Mesenteric fat pad (tissue), 1 donor: Measurements from ENCODE around the gene NCAPH2. TPM values are rescaled to one million over a fixed set of nuclear protein-coding genes. Genes with fewer than 3 reads are reported as not detected.
A peak's percentile ranks its signal among the peaks of the same experiment; 100 is the strongest.

Experiments
- DNase-seq: peaks from one replicate; pipeline ENCODE4 v3.0.0-alpha.2; 2020; ENCODE audit warnings: low spot score
- total RNA-seq: library from RNA; stranded (reverse); fragmentation: NEBNext Ultra II Directional; extraction: Animal tissue kit (Norgen Biotek cat#: 25700); gene quantifications from one replicate; pipeline ENCODE4 v1.2.1, GENCODE V29; 2021
- donor health status: DM: yes; HTN: yes; CAD: no.

Gene NCAPH2
- total RNA-seq, 1 donor from 2014 or later, result 25.0 TPM

GRCh38 chr22:50473855-50474671 is 34.0 kb upstream of the NCAPH2 start:
- DNase-seq, result no peak

GRCh38 chr22:50474710-50475651 is 33.0 kb upstream of the NCAPH2 start, which contains the start of gene SBF1:
Gene SBF1, minus strand, starts transcription at chr22:50475035. Its CDS starts 195 bp downstream, at chr22:50474840.
- peak; percentile 98 for DNase-seq

GRCh38 chr22:50475652-50476002 is 32.4 kb upstream of the NCAPH2 start:
- no peak for DNase-seq

- no peak for DNase-seq
Measured at GRCh38 chr22:50476868-50477267, 31.2 kb upstream of the NCAPH2 start.

- DNase-seq, result no peak
Measured at GRCh38 chr22:50477923-50478322, 30.1 kb upstream of the NCAPH2 start.

- no peak for DNase-seq
Measured at GRCh38 chr22:50479721-50480120, 28.3 kb upstream of the NCAPH2 start.

- DNase-seq, result no peak
Measured at GRCh38 chr22:50481045-50481439, 27.0 kb upstream of the NCAPH2 start.

- DNase-seq, result no peak
Measured at GRCh38 chr22:50481440-50482106, 26.5 kb upstream of the NCAPH2 start, which contains the start of gene ADM2. Gene ADM2, plus strand, starts transcription at chr22:50481543. Its CDS starts 305 bp downstream, at chr22:50481848.

- DNase-seq, result no peak
Measured at GRCh38 chr22:50482107-50483074, 25.6 kb upstream of the NCAPH2 start.

- no peak for DNase-seq
Measured at GRCh38 chr22:50483106-50483505, 24.9 kb upstream of the NCAPH2 start.

GRCh38 chr22:50483556-50483955 is 24.5 kb upstream of the NCAPH2 start:
- no peak for DNase-seq

- no peak for DNase-seq
Measured at GRCh38 chr22:50483977-50484853, 23.8 kb upstream of the NCAPH2 start.

- no peak for DNase-seq
Measured at GRCh38 chr22:50485221-50486131, 22.5 kb upstream of the NCAPH2 start.

- DNase-seq, result no peak
Measured at GRCh38 chr22:50486561-50487289, 21.3 kb upstream of the NCAPH2 start, which contains the start of gene MIOX. Gene MIOX, plus strand, starts transcription at chr22:50486859. Its CDS starts 39 bp downstream, at chr22:50486898.

GRCh38 chr22:50487290-50488005 is 20.6 kb upstream of the NCAPH2 start:
- no peak for DNase-seq

GRCh38 chr22:50488006-50488677 is 19.9 kb upstream of the NCAPH2 start:
- no peak for DNase-seq
